ENCODE measurements around the gene AKT3. TPM values are rescaled to one million over a fixed set of nuclear protein-coding genes. Genes with fewer than 3 reads are reported as not detected.

The AKT3 gene
- total and polyA plus RNA-seq, 2 of the 8 experiments (the other 6 are each of a cell fraction or from before 2014, with no cell fraction given), result 6.0 to 36.4 TPM

DNA sequence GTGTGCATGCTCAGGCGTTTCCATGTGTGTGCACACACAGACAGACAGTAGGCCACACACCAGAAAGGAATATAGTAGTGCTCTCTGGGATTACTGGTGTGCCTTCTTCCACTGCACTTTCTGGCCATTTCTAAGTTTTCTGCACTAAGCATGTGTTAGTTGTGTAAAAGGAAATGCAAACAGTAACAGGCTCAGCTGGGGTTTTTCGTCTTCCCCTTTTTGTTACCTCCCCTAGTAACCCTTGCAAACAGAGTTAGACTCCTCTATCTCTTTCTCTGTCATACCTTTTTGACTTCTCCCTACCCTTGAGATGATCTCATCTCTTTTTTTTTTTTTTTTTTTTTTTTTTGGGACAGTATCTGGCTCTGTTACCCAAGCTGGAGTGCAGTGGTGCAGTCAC is 398.0 kb downstream of the AKT3 start:
- Histone ChIP-seq H3K79me1 (ENCODE audit: low read depth, low read length) (no peaks in the 10 kb centered on the region), H3K4me3 (ENCODE audit: extremely low read depth in 1 of 4, insufficient read depth in 2 of 4, low read depth in 3 of 4, low read length in 4 of 4) (no peak overlapping the region), H3K56ac (replicated peaks; ENCODE audit: insufficient read length, low read depth, low read length) (no peak overlapping the region), H3K4ac (replicated peaks; ENCODE audit: insufficient read length, low read depth, low read length) (no peak overlapping the region), H3K79me2 (ENCODE audit: control insufficient read depth in 1 of 2, insufficient read depth in 2 of 2, low read length in 2 of 2) (no peaks in the 10 kb centered on the region), H2AFZ (ENCODE audit: low read length) (no peak overlapping the region), H4K8ac (ENCODE audit: extremely low read depth, insufficient read depth, low read length) (no peak overlapping the region), H2BK20ac (ENCODE audit: low read length) (no peak overlapping the region), H4K5ac (ENCODE audit: insufficient read length, low read depth, low read length) (no peak overlapping the region), H3K9ac (replicated peaks in 1 of 4; ENCODE audit: extremely low read depth in 1 of 4, low read depth in 3 of 4, low read length in 3 of 4) (no peak overlapping the region), H2BK5ac (ENCODE audit: low read depth, low read length) (no peak overlapping the region), H3K4me2 (ENCODE audit: insufficient read depth in 1 of 2, low read depth in 2 of 2, low read length in 2 of 2) (no peak overlapping the region), H3K23ac (ENCODE audit: insufficient read length) (no peak overlapping the region), H4K91ac (replicated peaks; ENCODE audit: insufficient read length, low read length) (no peak overlapping the region), H2AK5ac (ENCODE audit: low read depth, low read length) (no peak overlapping the region), H3K23me2 (ENCODE audit: low read depth, low read length) (no peaks in the 10 kb centered on the region), H3K27me3 (replicated peaks in 1 of 4; ENCODE audit: control insufficient read depth in 3 of 4, extremely low read depth in 1 of 4, insufficient read depth in 3 of 4, low read length in 3 of 4) (no peaks in the 10 kb centered on the region), H3K14ac (ENCODE audit: insufficient read length) (no peak overlapping the region), H4K20me1 (replicated peaks in 1 of 2; ENCODE audit: control insufficient read depth in 1 of 2, insufficient read depth in 2 of 2, low read length in 2 of 2) (no peaks in the 10 kb centered on the region), H3K9me3 (ENCODE audit: insufficient read depth in 2 of 2, low read depth in 1 of 2, low read length in 1 of 2) (no peaks in the 10 kb centered on the region), H2BK15ac (ENCODE audit: low read length) (no peak overlapping the region), H3K27ac (ENCODE audit: low read depth, low read length) (no peak overlapping the region), H3K4me1 (replicated peaks in 1 of 4; ENCODE audit: control insufficient read depth in 3 of 4, insufficient read depth in 4 of 4, low read length in 3 of 4) (peaks cover 0 to 4% (median under 1%) of the 10 kb centered on the region in 4 experiments; a peak in 3 of 7 replicates), H2BK12ac (ENCODE audit: low read depth, low read length) (no peak overlapping the region), H3K36me3 (ENCODE audit: control insufficient read depth in 2 of 4, insufficient read depth in 4 of 4, low read length in 3 of 4) (no peaks in the 10 kb centered on the region), H2BK120ac (replicated peaks; ENCODE audit: low read depth, low read length) (no peak overlapping the region), H3K18ac (ENCODE audit: extremely low read depth, low read length) (no peak overlapping the region)
- no peak for DNase-seq (ENCODE audit: low read depth in 1 of 2, low spot score in 2 of 2)
- FAIRE-seq, result no peak
- ChIA-PET CTCF (ENCODE audit: partially characterized antibody) (interaction anchor here (0.6 to 1.3 kb wide), 2 partner anchors 8 to 147 kb away, joined by 3 read pairs; no protein-coding TSS in a partner anchor), POLR2A (ENCODE audit: partially characterized antibody) (interaction anchor here (0.7 kb wide), 1 partner anchor 91 kb away, joined by 3 read pairs; no protein-coding TSS in a partner anchor)
- WGBS, 2 experiments (ENCODE audit: extremely low coverage in 1 of 2, insufficient coverage in 1 of 2, insufficient read length in 1 of 2, insufficient replicate concordance in 2 of 2, low coverage in 1 of 2, low lambda C conversion rate in 2 of 2, missing lambda C conversion rate in 1 of 2), result 83% methylated on average over 2 of the region's 2 CpGs; no CpG with 5 or more reads in 1 of the 2 experiments
- TF ChIP-seq BACH1 (IDR thresholded peaks at IDR 0.05; ENCODE audit: low read length) (no peak), KDM1A (IDR thresholded peaks at IDR 0.05; ENCODE audit: borderline replicate concordance, low read length) (no peak), SP4 (IDR thresholded peaks at IDR 0.05; ENCODE audit: low read length) (no peak), CBX5 (IDR thresholded peaks at IDR 0.05; ENCODE audit: low read depth, low read length) (no peak), SP2 (IDR thresholded peaks at IDR 0.05; ENCODE audit: low read length) (no peak), JUN (IDR thresholded peaks at IDR 0.05; ENCODE audit: low read depth, low read length) (no peak), RXRA (IDR thresholded peaks at IDR 0.05; ENCODE audit: insufficient read depth, low read depth, low read length) (no peak), FOSL1 (IDR thresholded peaks at IDR 0.05; ENCODE audit: insufficient read depth, low read depth, low read length) (no peak), RNF2 (IDR thresholded peaks at IDR 0.05; ENCODE audit: borderline replicate concordance, low read depth, low read length, missing control alignments, poor library complexity, severe bottlenecking) (no peak), SUZ12 (IDR thresholded peaks at IDR 0.05; ENCODE audit: low read length) (no peak), EP300 (IDR thresholded peaks at IDR 0.05; ENCODE audit: borderline replicate concordance in 1 of 2, low read depth in 2 of 2, low read length in 2 of 2) (no peak)
- TF ChIP-seq, protein P1, sequence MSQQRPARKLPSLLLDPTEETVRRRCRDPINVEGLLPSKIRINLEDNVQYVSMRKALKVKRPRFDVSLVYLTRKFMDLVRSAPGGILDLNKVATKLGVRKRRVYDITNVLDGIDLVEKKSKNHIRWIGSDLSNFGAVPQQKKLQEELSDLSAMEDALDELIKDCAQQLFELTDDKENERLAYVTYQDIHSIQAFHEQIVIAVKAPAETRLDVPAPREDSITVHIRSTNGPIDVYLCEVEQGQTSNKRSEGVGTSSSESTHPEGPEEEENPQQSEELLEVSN (IDR thresholded peaks at IDR 0.05), result no peak
- TF ChIP-seq, protein P2, sequence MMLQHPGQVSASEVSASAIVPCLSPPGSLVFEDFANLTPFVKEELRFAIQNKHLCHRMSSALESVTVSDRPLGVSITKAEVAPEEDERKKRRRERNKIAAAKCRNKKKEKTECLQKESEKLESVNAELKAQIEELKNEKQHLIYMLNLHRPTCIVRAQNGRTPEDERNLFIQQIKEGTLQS (IDR thresholded peaks at IDR 0.05; ENCODE audit: insufficient read depth, low read depth, low read length), result no peak

Measured in H1 (cell line).